H1 (cell line): Measurements from ENCODE around the gene ACO1. TPM values are rescaled to one million over a fixed set of nuclear protein-coding genes. Genes with fewer than 3 reads are reported as not detected.

ENCODE experiments used
- HDAC2 ChIP-seq, 2 experiments: fragments of 300-600 bp in 1 of 2; sonication (generic) in 1 of 2; IDR thresholded peaks; 2 replicates each; pipeline ENCODE4 v1.6.1; 2011 to 2012; ENCODE audit warnings: low read depth in 2 of 2, low read length in 2 of 2, mild to moderate bottlenecking in 2 of 2, moderate library complexity in 2 of 2, borderline replicate concordance in 1 of 2, inconsistent platforms in 1 of 2
- TBP ChIP-seq: IDR thresholded peaks from 2 replicates; pipeline ENCODE4 v1.6.1; 2011; ENCODE audit warnings: low read depth, low read length, improper control_type of control experiment
- polyA plus RNA-seq, 7 experiments: library from polyadenylated mRNA; depleted of rRNA in 3 of 7; stranded (reverse) in 5 of 7; unstranded in 2 of 7; fragments of >200 nt in 5 of 7; fragments of 200-250 nt in 2 of 7; gene quantifications; 1 replicate in 5 of 7; 2 replicates in 1 of 7; 4 replicates in 1 of 7; pipeline versions ENCODE4 v1.2.1 to v1.2.3, GENCODE V29; 2011 to 2013; ENCODE audit warnings: missing spikeins in 2 of 7, mixed read lengths in 2 of 7
- total RNA-seq: library from RNA; stranded (reverse); fragmentation: NEBNext Ultra II Directional; extraction: Animal tissue kit (Norgen Biotek cat#: 25700); gene quantifications from 2 replicates; pipeline ENCODE4 v1.2.1, GENCODE V29; 2021

Gene ACO1
- total and polyA plus RNA-seq, 2 of the 8 experiments (the other 6 are each of a cell fraction or from before 2014, with no cell fraction given): 39.3 to 49.8 TPM

DNA sequence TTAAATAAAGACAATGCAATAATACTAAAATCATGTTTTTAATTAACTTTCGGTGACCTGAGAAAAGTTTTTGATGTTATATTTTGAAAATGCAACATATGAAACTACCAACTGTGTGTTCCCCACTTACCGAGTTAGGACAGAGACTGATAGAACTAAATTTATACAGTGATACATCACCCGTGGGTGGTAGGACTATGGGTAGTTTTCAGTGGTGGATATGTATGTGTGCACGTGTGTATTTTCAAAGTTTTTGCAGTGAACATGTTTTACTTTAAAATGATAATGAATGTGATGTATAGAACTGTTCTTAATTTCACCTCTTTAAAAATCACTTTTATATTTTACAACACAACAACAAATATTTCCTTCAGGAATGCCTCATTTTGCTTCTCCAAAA lies 25.0 kb upstream of the ACO1 start (continued):
- TF ChIP-seq TBP: no peak
- TF ChIP-seq HDAC2 (IDR thresholded peaks at IDR 0.05; ENCODE audit: borderline replicate concordance in 1 of 2, low read depth in 2 of 2, low read length in 2 of 2): no peak
